HEK293 (cell line): ENCODE results near the gene UNK.

Experiments used
- ATF2 ChIP-seq: fragments of 450-650 bp; formaldehyde crosslinking; IDR thresholded peaks from 2 replicates; pipeline ENCODE4 v1.5.1; 2016; ENCODE audit warnings: missing biosample characterization, missing genetic modification characterization, low read depth
- ZNF549 ChIP-seq: fragments of 450-650 bp; IDR thresholded peaks from 2 replicates; pipeline ENCODE4 v1.5.1; 2018; ENCODE audit warnings: missing biosample characterization, missing genetic modification characterization, mild to moderate bottlenecking, inconsistent platforms, moderate library complexity
- ZNF561 ChIP-seq: fragments of 450-650 bp; IDR thresholded peaks from 2 replicates; pipeline ENCODE4 v1.5.1; 2018; ENCODE audit warnings: missing biosample characterization, missing genetic modification characterization, borderline replicate concordance
- ZNF639 ChIP-seq: fragments of 450-650 bp; formaldehyde crosslinking; IDR thresholded peaks from 2 replicates; pipeline ENCODE4 v1.5.1; 2016; ENCODE audit warnings: missing biosample characterization, missing genetic modification characterization
- ZNF677 ChIP-seq: fragments of 450-650 bp; IDR thresholded peaks from 2 replicates; pipeline ENCODE4 v1.5.0; 2018; ENCODE audit warnings: missing biosample characterization, mild to moderate bottlenecking, missing genetic modification characterization, moderate library complexity
- TF ChIP-seq, protein P1 (sequence below): fragments of 450-650 bp; formaldehyde crosslinking; IDR thresholded peaks from 2 replicates; pipeline ENCODE4 v1.5.1; 2016; ENCODE audit warnings: missing biosample characterization, missing genetic modification characterization
- TF ChIP-seq, protein P2 (sequence below): fragments of 450-650 bp; formaldehyde crosslinking; IDR thresholded peaks from 2 replicates; pipeline ENCODE4 v1.5.1; 2016; ENCODE audit warnings: missing biosample characterization, missing genetic modification characterization
- TF ChIP-seq, protein P3 (sequence below): fragments of 450-650 bp; formaldehyde crosslinking; IDR thresholded peaks from 2 replicates; pipeline ENCODE4 v1.5.1; 2016; ENCODE audit warnings: missing biosample characterization, missing genetic modification characterization

- TF ChIP-seq ZNF561 (tag by site-specific recombination) = no peak
- no peak for TF ChIP-seq ZNF549 (tag by site-specific recombination)
- TF ChIP-seq, protein P1, sequence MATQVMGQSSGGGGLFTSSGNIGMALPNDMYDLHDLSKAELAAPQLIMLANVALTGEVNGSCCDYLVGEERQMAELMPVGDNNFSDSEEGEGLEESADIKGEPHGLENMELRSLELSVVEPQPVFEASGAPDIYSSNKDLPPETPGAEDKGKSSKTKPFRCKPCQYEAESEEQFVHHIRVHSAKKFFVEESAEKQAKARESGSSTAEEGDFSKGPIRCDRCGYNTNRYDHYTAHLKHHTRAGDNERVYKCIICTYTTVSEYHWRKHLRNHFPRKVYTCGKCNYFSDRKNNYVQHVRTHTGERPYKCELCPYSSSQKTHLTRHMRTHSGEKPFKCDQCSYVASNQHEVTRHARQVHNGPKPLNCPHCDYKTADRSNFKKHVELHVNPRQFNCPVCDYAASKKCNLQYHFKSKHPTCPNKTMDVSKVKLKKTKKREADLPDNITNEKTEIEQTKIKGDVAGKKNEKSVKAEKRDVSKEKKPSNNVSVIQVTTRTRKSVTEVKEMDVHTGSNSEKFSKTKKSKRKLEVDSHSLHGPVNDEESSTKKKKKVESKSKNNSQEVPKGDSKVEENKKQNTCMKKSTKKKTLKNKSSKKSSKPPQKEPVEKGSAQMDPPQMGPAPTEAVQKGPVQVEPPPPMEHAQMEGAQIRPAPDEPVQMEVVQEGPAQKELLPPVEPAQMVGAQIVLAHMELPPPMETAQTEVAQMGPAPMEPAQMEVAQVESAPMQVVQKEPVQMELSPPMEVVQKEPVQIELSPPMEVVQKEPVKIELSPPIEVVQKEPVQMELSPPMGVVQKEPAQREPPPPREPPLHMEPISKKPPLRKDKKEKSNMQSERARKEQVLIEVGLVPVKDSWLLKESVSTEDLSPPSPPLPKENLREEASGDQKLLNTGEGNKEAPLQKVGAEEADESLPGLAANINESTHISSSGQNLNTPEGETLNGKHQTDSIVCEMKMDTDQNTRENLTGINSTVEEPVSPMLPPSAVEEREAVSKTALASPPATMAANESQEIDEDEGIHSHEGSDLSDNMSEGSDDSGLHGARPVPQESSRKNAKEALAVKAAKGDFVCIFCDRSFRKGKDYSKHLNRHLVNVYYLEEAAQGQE (tag by site-specific recombination) = no peak
- no peak for TF ChIP-seq ZNF639 (tag by site-specific recombination)
- TF ChIP-seq ATF2 = no peak
- TF ChIP-seq ZNF677 = no peak
- TF ChIP-seq, protein P2, sequence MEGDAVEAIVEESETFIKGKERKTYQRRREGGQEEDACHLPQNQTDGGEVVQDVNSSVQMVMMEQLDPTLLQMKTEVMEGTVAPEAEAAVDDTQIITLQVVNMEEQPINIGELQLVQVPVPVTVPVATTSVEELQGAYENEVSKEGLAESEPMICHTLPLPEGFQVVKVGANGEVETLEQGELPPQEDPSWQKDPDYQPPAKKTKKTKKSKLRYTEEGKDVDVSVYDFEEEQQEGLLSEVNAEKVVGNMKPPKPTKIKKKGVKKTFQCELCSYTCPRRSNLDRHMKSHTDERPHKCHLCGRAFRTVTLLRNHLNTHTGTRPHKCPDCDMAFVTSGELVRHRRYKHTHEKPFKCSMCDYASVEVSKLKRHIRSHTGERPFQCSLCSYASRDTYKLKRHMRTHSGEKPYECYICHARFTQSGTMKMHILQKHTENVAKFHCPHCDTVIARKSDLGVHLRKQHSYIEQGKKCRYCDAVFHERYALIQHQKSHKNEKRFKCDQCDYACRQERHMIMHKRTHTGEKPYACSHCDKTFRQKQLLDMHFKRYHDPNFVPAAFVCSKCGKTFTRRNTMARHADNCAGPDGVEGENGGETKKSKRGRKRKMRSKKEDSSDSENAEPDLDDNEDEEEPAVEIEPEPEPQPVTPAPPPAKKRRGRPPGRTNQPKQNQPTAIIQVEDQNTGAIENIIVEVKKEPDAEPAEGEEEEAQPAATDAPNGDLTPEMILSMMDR (tag by site-specific recombination) = no peak
- TF ChIP-seq, protein P3, sequence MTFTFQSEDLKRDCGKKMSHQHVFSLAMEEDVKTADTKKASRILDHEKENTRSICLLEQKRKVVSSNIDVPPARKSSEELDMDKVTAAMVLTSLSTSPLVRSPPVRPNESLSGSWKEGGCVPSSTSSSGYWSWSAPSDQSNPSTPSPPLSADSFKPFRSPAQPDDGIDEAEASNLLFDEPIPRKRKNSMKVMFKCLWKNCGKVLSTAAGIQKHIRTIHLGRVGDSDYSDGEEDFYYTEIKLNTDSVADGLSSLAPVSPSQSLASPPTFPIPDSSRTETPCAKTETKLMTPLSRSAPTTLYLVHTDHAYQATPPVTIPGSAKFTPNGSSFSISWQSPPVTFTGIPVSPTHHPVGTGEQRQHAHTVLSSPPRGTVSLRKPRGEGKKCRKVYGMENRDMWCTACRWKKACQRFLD (tag by site-specific recombination) = no peak
Measured at GRCh38 chr17:75813081-75814020, 28.7 kb downstream of the UNK start.
